AG10803 (cell line): ENCODE measurements around the gene DYNLT5.
"Not testable (repeated sequence)": the region's sequence is repeated elsewhere in the genome, so short reads cannot be mapped to it uniquely, and the experiment has no call there.

Source experiments
- DNase-seq: peaks from one replicate; pipeline ENCODE4 v3.0.0; 2010; ENCODE audit warnings: low read depth
- H3K4me3 ChIP-seq: 2 replicates; pipeline ENCODE4 v1.5.1; 2011; ENCODE audit warnings: mild to moderate bottlenecking, low read length, control low read depth
- CTCF ChIP-seq: conservative IDR thresholded peaks from 2 replicates; pipeline ENCODE4 v1.5.1; 2011; ENCODE audit warnings: mild to moderate bottlenecking, low read length, control low read depth, inconsistent platforms

The DYNLT5 gene

DNA sequence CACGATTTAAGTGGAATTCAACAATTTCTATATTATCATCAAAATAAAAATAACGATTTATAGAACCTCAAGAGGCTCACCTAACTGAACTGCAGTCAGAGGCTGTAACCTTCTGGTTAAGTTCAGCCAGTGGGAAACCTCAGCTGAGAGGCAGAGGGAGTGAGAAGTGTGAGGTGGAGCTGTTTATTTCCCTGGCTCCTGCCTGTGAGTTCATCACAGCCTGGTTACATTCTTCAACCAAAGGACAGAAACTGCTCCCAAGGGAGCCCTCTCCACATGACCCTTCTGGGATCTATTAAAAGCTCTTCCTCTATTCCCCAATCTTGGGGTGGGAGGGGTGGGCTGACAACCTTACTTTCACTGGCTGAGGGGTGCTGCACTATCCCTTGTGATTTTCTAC, 22.2 kb downstream of the DYNLT5 start:
- TF ChIP-seq CTCF, result no peak
- DNase-seq, result no peak
- H3K4me3 ChIP-seq, result no peak overlapping the region

- no peak overlapping the region for H3K4me3 ChIP-seq
- DNase-seq, result no peak
- TF ChIP-seq CTCF, result no peak
Observed at GRCh38 chr1:66775646-66776045, 23.4 kb downstream of the DYNLT5 start.

GRCh38 chr1:66777831-66778230, 25.6 kb downstream of the DYNLT5 start:
- no peak for TF ChIP-seq CTCF
- no peak for DNase-seq
- H3K4me3 ChIP-seq, result no peak overlapping the region

DNA sequence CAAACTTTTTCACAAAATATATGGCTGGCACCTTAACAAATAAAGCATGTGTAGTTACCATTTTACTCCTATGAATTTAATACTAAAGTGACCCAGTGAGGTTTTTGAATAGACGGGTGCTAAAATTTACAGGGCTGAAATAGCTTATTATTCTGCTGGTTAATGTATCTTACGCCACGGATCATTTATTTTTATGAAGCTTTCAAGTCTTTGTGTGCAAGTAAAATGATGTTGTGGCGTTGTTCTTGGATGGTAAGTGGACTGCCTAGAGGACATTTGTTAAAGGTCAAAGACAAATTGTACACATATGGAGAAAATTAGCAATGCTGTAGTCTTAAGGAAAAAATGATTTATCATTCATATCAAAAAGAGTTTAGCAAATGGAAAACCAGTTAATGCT, 26.0 kb downstream of the DYNLT5 start:
- no peak overlapping the region for H3K4me3 ChIP-seq
- no peak for DNase-seq
- TF ChIP-seq CTCF, result no peak

DNA sequence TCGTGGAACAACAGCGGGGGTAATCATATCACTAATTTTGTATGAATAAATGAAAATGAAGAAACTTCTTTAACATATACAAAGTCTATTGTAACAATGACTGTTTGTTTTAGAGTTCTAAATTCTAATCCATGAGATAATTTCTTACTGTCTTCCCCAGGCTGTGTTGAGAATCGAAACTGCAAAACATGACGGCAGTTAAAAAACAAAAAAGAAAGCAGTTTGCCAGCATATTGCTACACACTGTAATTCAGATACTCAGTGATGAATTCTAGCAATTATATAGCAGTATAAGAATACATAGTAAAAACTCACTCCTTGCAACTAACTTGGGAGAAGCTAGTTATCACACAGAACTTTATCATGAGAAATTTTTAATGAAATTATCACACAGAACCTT, 26.7 kb downstream of the DYNLT5 start:
- no peak for TF ChIP-seq CTCF
- DNase-seq, result peak; percentile 12

GRCh38 chr1:66779475-66780078, 27.3 kb downstream of the DYNLT5 start:
- H3K4me3 ChIP-seq, result no peak overlapping the region
- no peak for DNase-seq
- TF ChIP-seq CTCF, result no peak

More for the DNA sequence above, 26.7 kb downstream of the DYNLT5 start:
- H3K4me3 ChIP-seq, result peak overlapping the region; percentile 2

GRCh38 chr1:66785800-66786199, 33.5 kb downstream of the DYNLT5 start:
- DNase-seq, H3K4me3 ChIP-seq: not testable (repeated sequence)

DNA sequence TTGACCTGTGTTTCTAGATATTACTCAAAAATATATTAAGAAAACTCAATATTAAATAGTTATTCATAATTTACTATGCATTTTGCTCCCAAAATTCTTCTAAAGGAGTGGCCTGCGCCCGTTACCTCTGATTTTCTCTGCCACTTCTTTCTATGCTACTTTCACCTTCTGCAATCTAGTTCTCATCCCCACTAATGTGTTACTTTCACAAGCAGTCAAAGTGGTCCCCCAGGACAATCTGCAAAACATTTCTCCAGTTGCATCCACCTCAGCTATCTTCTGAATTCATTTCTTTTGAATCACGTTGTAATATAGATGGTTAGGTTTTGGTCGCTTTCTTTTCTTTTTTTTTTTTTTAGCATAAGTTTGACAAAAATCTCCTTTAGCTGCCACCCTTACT, 35.4 kb downstream of the DYNLT5 start:
- no peak for TF ChIP-seq CTCF
- no peak for DNase-seq
- no peak overlapping the region for H3K4me3 ChIP-seq
